ENCODE data around the gene OR6P1. TPM values are rescaled to one million over a fixed set of nuclear protein-coding genes. Genes with fewer than 3 reads are reported as not detected.

Gene OR6P1
- total RNA-seq, 1 experiment from 2014 or later: not detected

- Histone ChIP-seq H3K4me1 (replicated peaks; ENCODE audit: insufficient read depth) (no peaks in the 10 kb centered on the region), H4K20me1 (ENCODE audit: insufficient read depth) (no peaks in the 10 kb centered on the region), H3K4me2 (no peak overlapping the region), H3K9me3 (ENCODE audit: insufficient read depth, low read depth) (no peaks in the 10 kb centered on the region), H2AFZ (no peak overlapping the region), H3F3A (ENCODE audit: insufficient read depth, low read depth) (no peaks in the 10 kb centered on the region), H3K36me3 (ENCODE audit: low read depth) (no peaks in the 10 kb centered on the region), H3K9me2 (ENCODE audit: insufficient read depth) (no peaks in the 10 kb centered on the region), H3K4me3 (no peak overlapping the region), H3K79me2 (ENCODE audit: low read depth) (no peaks in the 10 kb centered on the region), H3K27me3 (ENCODE audit: insufficient read depth, low read depth) (peaks cover 2% of the 10 kb centered on the region; the same call in 1 of the 2 replicates), H3K27ac (no peak overlapping the region)
- intact Hi-C loops (cut with micrococcal nuclease; ENCODE audit: unreplicated experiment): no loop called here
- BruUV-seq (replicated peaks): no TSS peak
- DNase-seq: no peak
- TF ChIP-seq EZH2 (IDR thresholded peaks at IDR 0.05; ENCODE audit: low read depth) (no peak), CTCF (conservative IDR thresholded peaks at IDR 0.05) (no peak)
- POLR2A ChIA-PET (ENCODE audit: unreplicated experiment): no interaction called here
- CTCF ChIA-PET: no interaction called here
These were observed 35.9 kb downstream of the OR6P1 start for GRCh38 chr1:158534496-158534895.

DNA sequence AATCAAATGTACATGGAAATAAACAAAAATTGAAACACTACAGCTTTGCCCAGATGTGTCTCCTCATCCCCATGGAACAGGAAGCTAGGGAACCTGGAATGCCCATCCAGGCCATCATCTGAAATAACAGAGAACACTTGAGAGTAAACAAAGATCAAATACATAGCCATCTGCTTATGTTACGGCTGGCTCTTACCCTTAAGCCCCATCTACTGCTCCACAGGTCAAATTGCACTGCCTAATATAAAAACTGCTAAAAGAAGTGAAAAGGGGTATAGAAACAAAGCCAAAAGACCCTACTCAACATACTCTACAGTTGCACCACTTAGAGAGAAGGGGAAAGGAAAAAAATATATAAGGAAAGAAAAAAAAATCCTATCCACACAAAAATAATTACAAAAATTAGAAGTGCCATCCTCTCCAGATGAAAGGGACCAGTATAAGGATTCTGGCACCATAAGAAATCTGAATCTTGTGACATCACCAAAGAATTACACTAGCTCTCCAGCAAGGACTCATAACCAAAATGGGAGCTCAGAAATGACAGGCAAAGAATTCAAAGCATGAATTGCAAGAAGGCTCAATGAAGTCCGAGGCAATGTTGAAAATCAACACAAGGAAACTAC lies 43.1 kb downstream of the OR6P1 start:
- Histone ChIP-seq H3K4me1 (replicated peaks; ENCODE audit: insufficient read depth) (no peaks in the 10 kb centered on the region), H2AFZ (no peak overlapping the region), H3K9me2 (ENCODE audit: insufficient read depth) (no peaks in the 10 kb centered on the region), H3K27ac (no peak overlapping the region), H3K36me3 (ENCODE audit: low read depth) (no peaks in the 10 kb centered on the region), H3F3A (ENCODE audit: insufficient read depth, low read depth) (no peaks in the 10 kb centered on the region), H3K27me3 (ENCODE audit: insufficient read depth, low read depth) (0 out of 2 replicates have a peak, but pooled peaks cover 3% of the 10 kb centered on the region), H3K79me2 (ENCODE audit: low read depth) (no peaks in the 10 kb centered on the region), H4K20me1 (ENCODE audit: insufficient read depth) (no peaks in the 10 kb centered on the region), H3K4me3 (no peak overlapping the region), H3K9me3 (ENCODE audit: insufficient read depth, low read depth) (no peaks in the 10 kb centered on the region), H3K4me2 (no peak overlapping the region)
- ChIA-PET POLR2A (ENCODE audit: unreplicated experiment) (no interaction called here), CTCF (no interaction called here)
- BruUV-seq (replicated peaks): no TSS peak
- TF ChIP-seq EZH2 (IDR thresholded peaks at IDR 0.05; ENCODE audit: low read depth) (no peak), CTCF (conservative IDR thresholded peaks at IDR 0.05) (peak; percentile 72)
- intact Hi-C loops (cut with micrococcal nuclease; ENCODE audit: unreplicated experiment): loop anchor here (2.0 kb wide), 1 partner anchor 325 kb away; no protein-coding TSS in a partner anchor
- DNase-seq: peak in 1 of 2 experiments; percentile 42

DNA sequence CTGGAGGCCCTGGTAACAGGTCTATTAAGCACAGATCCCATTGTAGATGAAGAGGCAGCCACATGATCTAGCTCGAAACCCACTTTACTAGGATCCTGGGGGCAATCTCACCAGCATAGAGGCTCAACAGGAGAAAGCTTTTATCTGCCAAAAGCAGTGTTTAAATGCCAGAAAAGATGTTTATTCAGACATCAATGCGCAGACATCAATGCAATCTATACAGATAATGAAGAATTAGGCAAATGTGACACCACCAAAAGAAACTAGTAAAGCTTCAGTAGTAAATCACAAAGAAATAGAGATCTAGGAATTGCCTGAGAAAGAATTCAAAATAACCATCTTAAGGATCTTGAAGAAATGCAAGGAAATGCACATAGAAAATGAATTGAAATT lies 48.7 kb downstream of the OR6P1 start:
- TF ChIP-seq CTCF (conservative IDR thresholded peaks at IDR 0.05) (no peak), EZH2 (IDR thresholded peaks at IDR 0.05; ENCODE audit: low read depth) (no peak)
- Histone ChIP-seq H2AFZ (no peak overlapping the region), H3K9me2 (ENCODE audit: insufficient read depth) (no peaks in the 10 kb centered on the region), H3K27me3 (ENCODE audit: insufficient read depth, low read depth) (no peaks in the 10 kb centered on the region), H3K4me3 (no peak overlapping the region), H3K79me2 (ENCODE audit: low read depth) (no peaks in the 10 kb centered on the region), H3F3A (ENCODE audit: insufficient read depth, low read depth) (no peaks in the 10 kb centered on the region), H3K36me3 (ENCODE audit: low read depth) (no peaks in the 10 kb centered on the region), H3K9me3 (ENCODE audit: insufficient read depth, low read depth) (no peaks in the 10 kb centered on the region), H3K4me2 (no peak overlapping the region), H3K4me1 (replicated peaks; ENCODE audit: insufficient read depth) (no peaks in the 10 kb centered on the region), H3K27ac (no peak overlapping the region), H4K20me1 (ENCODE audit: insufficient read depth) (no peaks in the 10 kb centered on the region)
- no peak for DNase-seq
- intact Hi-C loops (cut with micrococcal nuclease; ENCODE audit: unreplicated experiment): no loop called here
- ChIA-PET POLR2A (ENCODE audit: unreplicated experiment) (no interaction called here), CTCF (no interaction called here)
- BruUV-seq (replicated peaks): no TSS peak
